Astrocyte (in vitro differentiated cells and primary cell): Measurements from ENCODE around the gene SNAI1. TPM values are rescaled to one million over a fixed set of nuclear protein-coding genes. Genes with fewer than 3 reads are reported as not detected.

ENCODE experiments used
- total RNA-seq: library from RNA; stranded (reverse); gene quantifications from 2 replicates; pipeline ENCODE4 v1.2.1, GENCODE V29; 2021

Gene SNAI1
- total RNA-seq, 1 donor from 2014 or later = 9.1 TPM

Other genes starting within 250 kb of the SNAI1 start
- gene SLC9A8, start 170.2 kb upstream of the SNAI1 start, total RNA-seq = 6.2 and 6.9 TPM in 2 replicates
- gene SPATA2, start 67.5 kb upstream of the SNAI1 start, total RNA-seq = 7.2 and 7.3 TPM in 2 replicates
- 59.4 and 62.7 TPM in 2 replicates for gene RNF114, start 46.6 kb upstream of the SNAI1 start, total RNA-seq
- gene UBE2V1, start 130.2 kb downstream of the SNAI1 start, total RNA-seq = 136 and 139 TPM in 2 replicates
- 41.6 and 44.1 TPM in 2 replicates for gene PEDS1, start 170.7 kb downstream of the SNAI1 start, total RNA-seq
- gene CEBPB, start 207.8 kb downstream of the SNAI1 start, total RNA-seq = 33.8 and 34.6 TPM in 2 replicates